Prostate gland (tissue), 2 donors: ENCODE results near the gene GGT5.

Source experiments
- POLR2A ChIP-seq: fragments of 450-650 bp; IDR thresholded peaks from one replicate; pipeline ENCODE4 v1.6.1; 2016; ENCODE audit warnings: antibody characterized with exemption, mild to moderate bottlenecking
- POLR2AphosphoS5 ChIP-seq: sonication (generic); formaldehyde crosslinking; IDR thresholded peaks from one replicate; pipeline ENCODE4 v1.6.1; 2017; ENCODE audit warnings: antibody characterized with exemption
- TF ChIP-seq, protein P1 (sequence below), 4 experiments: fragments of 200-600 bp in 2 of 4; fragments of 450-650 bp in 2 of 4; sonication (generic) in 2 of 4; IDR thresholded peaks; 1 replicate in 3 of 4; 2 replicates in 1 of 4; pipeline ENCODE4 v1.5.1; 2016 to 2019; ENCODE audit warnings: antibody characterized with exemption in 4 of 4, mild to moderate bottlenecking in 2 of 4, moderate library complexity in 2 of 4

DNA sequence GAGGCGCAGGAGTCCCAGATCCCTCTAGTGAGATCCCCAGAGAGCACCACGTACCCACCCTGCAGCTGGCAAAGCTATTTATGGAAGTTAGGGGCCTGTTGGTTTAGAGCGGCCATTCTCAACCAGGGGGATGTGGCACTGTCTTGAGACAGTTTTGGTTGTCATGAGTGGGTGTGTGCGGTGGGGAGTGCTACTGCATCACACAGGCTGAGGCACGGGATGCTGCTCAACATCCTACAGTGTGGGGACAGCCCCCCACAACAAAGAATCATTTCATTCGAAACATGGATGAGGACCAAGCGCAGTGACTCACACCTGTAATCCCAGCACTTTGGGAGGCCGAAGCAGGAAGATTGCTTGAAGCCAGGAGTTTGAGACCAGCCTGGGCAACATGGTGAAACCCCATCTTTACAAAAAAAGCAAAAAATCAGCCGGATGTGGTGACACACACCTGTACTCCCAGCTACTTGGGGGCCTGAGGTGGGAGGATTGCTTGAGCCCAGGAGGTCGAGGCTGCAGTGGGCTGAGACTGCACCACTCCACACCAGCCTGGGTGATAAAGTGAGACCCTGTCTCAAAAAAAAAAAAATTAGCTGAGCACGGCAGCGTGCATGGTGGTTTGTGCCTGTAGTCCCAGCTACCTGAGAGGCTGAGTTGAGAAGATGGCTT lies 28.2 kb downstream of the GGT5 start:
- no peak for TF ChIP-seq POLR2AphosphoS5
- TF ChIP-seq, protein P1, sequence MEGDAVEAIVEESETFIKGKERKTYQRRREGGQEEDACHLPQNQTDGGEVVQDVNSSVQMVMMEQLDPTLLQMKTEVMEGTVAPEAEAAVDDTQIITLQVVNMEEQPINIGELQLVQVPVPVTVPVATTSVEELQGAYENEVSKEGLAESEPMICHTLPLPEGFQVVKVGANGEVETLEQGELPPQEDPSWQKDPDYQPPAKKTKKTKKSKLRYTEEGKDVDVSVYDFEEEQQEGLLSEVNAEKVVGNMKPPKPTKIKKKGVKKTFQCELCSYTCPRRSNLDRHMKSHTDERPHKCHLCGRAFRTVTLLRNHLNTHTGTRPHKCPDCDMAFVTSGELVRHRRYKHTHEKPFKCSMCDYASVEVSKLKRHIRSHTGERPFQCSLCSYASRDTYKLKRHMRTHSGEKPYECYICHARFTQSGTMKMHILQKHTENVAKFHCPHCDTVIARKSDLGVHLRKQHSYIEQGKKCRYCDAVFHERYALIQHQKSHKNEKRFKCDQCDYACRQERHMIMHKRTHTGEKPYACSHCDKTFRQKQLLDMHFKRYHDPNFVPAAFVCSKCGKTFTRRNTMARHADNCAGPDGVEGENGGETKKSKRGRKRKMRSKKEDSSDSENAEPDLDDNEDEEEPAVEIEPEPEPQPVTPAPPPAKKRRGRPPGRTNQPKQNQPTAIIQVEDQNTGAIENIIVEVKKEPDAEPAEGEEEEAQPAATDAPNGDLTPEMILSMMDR (IDR thresholded peaks at IDR 0.05) = no peak
- TF ChIP-seq POLR2A = no peak
